Measurements from ENCODE around the gene PEX3.
A peak's percentile ranks its signal among the peaks of the same experiment; 100 is the strongest.
"Not testable (repeated sequence)": the region's sequence is repeated elsewhere in the genome, so short reads cannot be mapped to it uniquely, and the experiment has no call there.

PEX3 gene

GRCh38 chr6:143505111-143505510 lies 54.5 kb downstream of the PEX3 start:
- DNase-seq (ENCODE audit: extremely low spot score, insufficient read length, low read depth) (no peak), FAIRE-seq (no peak)

GRCh38 chr6:143505537-143505936 lies 54.9 kb downstream of the PEX3 start:
- DNase-seq (ENCODE audit: extremely low spot score, insufficient read length, low read depth) (no peak), FAIRE-seq (no peak)

- FAIRE-seq (no peak), DNase-seq (ENCODE audit: extremely low spot score, insufficient read length, low read depth) (no peak)
Observed at GRCh38 chr6:143506199-143506598, 55.6 kb downstream of the PEX3 start.

GRCh38 chr6:143506620-143507019 lies 56.0 kb downstream of the PEX3 start:
- DNase-seq (ENCODE audit: extremely low spot score, insufficient read length, low read depth) (no peak), FAIRE-seq (no peak)

- no peak for FAIRE-seq
Observed at GRCh38 chr6:143507358-143508145, 56.9 kb downstream of the PEX3 start.

GRCh38 chr6:143510326-143510725 lies 59.7 kb downstream of the PEX3 start:
- DNase-seq (ENCODE audit: extremely low spot score, insufficient read length, low read depth); FAIRE-seq: not testable (repeated sequence)

More at GRCh38 chr6:143507358-143508145, 56.9 kb downstream of the PEX3 start:
- DNase-seq (ENCODE audit: extremely low spot score, insufficient read length, low read depth): no peak

- DNase-seq (ENCODE audit: extremely low spot score, insufficient read length, low read depth) (peak; percentile 58), FAIRE-seq (peak; percentile 83)
Observed at GRCh38 chr6:143510991-143511891, 60.6 kb downstream of the PEX3 start, which contains the start of gene FUCA2. Gene FUCA2 (minus strand): TSS chr6:143511720. CDS start chr6:143511634, 86 bp downstream.

GRCh38 chr6:143513410-143513809 lies 62.8 kb downstream of the PEX3 start:
- FAIRE-seq (peak; percentile 31), DNase-seq (ENCODE audit: extremely low spot score, insufficient read length, low read depth) (no peak)

- DNase-seq (ENCODE audit: extremely low spot score, insufficient read length, low read depth): no peak
- FAIRE-seq: no peak
Observed at GRCh38 chr6:143515061-143515760, 64.6 kb downstream of the PEX3 start.

GRCh38 chr6:143515766-143516355 lies 65.3 kb downstream of the PEX3 start:
- DNase-seq (ENCODE audit: extremely low spot score, insufficient read length, low read depth) (no peak), FAIRE-seq (no peak)

- DNase-seq (ENCODE audit: extremely low spot score, insufficient read length, low read depth): no peak
Observed at GRCh38 chr6:143516690-143517446, 66.3 kb downstream of the PEX3 start.

GRCh38 chr6:143517447-143517773 lies 66.8 kb downstream of the PEX3 start:
- FAIRE-seq (peak; percentile 42), DNase-seq (ENCODE audit: extremely low spot score, insufficient read length, low read depth) (no peak)

More at GRCh38 chr6:143516690-143517446, 66.3 kb downstream of the PEX3 start:
- no peak for FAIRE-seq

- DNase-seq (ENCODE audit: extremely low spot score, insufficient read length, low read depth) (no peak), FAIRE-seq (no peak)
Observed at GRCh38 chr6:143522039-143522600, 71.5 kb downstream of the PEX3 start.

GRCh38 chr6:143525356-143525755 lies 74.8 kb downstream of the PEX3 start:
- no peak for DNase-seq (ENCODE audit: extremely low spot score, insufficient read length, low read depth)
- no peak for FAIRE-seq

GRCh38 chr6:143527677-143528076 lies 77.1 kb downstream of the PEX3 start:
- DNase-seq (ENCODE audit: extremely low spot score, insufficient read length, low read depth): no peak
- no peak for FAIRE-seq

- DNase-seq (ENCODE audit: extremely low spot score, insufficient read length, low read depth) (no peak), FAIRE-seq (peak; percentile 72)
Observed at GRCh38 chr6:143528164-143528811, 77.7 kb downstream of the PEX3 start.

- FAIRE-seq: no peak
- DNase-seq (ENCODE audit: extremely low spot score, insufficient read length, low read depth): no peak
Observed at GRCh38 chr6:143529095-143529494, 78.5 kb downstream of the PEX3 start.

GRCh38 chr6:143531720-143532499 lies 81.3 kb downstream of the PEX3 start:
- DNase-seq (ENCODE audit: extremely low spot score, insufficient read length, low read depth): no peak
- no peak for FAIRE-seq
